HG03097 (cell line): Measurements from ENCODE around the gene CD164L2.

ENCODE experiments used
- ATAC-seq: cut with Tn5 transposase; IDR thresholded peaks from one replicate; pipeline ENCODE4 v1.9.1; 2021; ENCODE audit not compliant: unreplicated experiment, low FRiP score

The CD164L2 gene

GRCh38 chr1:27349784-27350662, 33.1 kb downstream of the CD164L2 start:
- ATAC-seq, result no peak

GRCh38 chr1:27348861-27349783, 34.0 kb downstream of the CD164L2 start:
- no peak for ATAC-seq

DNA sequence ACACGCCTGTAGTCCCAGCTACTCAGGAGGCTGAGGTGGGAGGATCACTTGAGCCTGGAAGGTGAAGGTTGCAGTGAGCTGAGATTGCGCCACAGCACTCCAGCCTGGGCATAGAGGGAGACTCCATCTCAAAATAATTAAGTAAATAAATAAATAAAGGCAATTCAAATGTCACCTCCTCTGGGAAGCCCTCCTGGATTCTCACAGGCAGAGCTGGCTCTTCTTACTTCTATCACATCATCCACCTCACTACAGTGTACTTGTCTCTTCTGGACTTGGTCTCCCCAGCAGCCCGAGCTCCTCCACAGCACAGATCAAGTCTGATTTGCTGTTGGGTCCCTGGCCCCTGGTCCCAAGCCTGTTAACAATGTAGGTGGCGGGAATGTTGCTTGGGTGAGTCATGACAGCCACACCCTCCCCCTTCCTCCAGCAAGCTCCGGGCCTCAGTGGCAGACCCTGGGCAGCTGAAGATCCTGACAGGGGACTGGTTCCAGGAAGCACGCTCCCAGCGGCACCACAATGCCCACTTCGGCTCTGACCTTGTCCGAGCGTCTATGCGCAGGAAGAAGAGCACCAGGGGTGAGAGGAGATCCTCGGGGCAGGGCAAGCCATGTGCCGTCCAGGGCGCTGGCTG, 36.0 kb downstream of the CD164L2 start:
- no peak for ATAC-seq

DNA sequence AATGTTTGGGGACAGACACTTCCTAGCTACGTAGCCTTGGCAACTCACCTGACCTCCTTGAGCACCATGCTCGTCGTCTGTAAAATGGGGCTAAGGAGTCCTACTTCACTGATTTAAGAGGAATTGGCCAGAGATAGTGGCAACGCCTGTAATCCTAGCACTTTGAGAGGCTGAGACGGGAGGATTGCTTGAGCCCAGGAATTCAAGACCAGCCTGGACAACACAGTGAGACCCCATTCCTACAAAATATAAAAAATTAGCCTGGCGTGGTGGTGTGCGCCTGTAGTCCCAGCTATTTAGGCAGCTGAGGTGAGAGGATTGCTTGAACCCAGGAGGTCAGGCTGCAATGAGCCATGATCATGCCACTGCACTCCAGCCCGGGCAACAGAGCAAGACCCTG, 36.8 kb downstream of the CD164L2 start:
- no peak for ATAC-seq

- ATAC-seq, result no peak
Observed at GRCh38 chr1:27345272-27345671, 37.9 kb downstream of the CD164L2 start.

DNA sequence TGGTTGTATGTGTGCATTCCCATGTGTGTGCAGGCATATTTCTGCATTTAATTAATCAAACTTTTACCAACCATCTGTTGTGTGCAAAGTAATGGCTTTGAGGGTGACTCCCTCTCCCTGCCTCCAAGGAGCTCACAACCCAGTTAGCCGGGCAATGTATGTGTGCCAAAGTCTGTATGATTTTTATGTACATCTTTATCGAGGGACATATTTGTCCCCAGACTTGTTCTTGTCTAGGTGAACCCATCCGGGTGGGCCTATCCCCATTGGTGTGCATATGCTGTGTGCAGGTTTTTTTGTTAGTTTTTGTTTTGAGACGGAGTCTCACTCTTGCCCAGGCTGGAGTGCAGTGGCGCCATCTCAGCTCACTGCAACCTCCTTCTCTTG, 39.5 kb downstream of the CD164L2 start:
- ATAC-seq, result no peak

- ATAC-seq, result no peak
Observed at GRCh38 chr1:27342778-27343638, 40.1 kb downstream of the CD164L2 start.

DNA sequence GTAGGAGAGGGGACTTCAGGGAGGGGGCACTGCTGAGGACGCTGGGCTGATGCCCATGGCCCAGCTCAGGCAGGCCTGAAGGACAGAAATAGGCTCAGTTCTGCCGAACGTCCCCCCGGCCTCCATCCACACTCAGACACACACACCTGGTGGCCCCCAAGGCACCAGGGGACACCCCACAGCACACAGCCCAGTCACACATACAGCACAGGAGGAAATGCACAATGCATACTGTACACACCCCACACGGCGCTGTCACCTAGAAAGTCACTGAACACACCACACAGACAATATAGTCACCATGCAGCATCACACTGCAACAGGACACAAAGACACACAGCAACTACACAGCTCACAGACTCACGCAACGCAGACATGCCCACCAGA, 40.7 kb downstream of the CD164L2 start:
- ATAC-seq, result no peak

GRCh38 chr1:27341525-27342252, 41.4 kb downstream of the CD164L2 start, which contains the start of gene SYTL1:
SYTL1 (plus strand) TSS chr1:27342022; CDS start chr1:27345335, 3,313 bp downstream.
- ATAC-seq, result no peak

DNA sequence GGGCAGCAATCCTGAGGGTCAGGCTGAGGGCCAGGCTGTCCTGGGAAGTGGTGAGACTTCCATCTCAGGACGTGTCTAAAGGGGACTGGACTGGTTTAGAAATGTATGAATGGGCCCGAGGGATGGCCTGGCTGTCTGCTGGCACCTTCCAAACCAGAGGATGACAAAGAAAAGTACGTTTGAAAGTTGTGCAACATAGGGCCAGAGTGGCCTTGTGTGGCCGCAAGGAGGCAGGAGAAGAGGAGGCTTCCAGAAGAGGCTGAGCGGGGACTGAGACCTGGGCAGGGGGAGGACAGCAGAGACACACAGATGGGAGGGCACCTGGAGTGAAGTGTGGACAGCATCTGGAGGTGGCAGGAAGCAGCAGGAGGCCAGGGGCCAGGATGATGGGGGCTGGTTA, 43.9 kb downstream of the CD164L2 start:
- no peak for ATAC-seq

- no peak for ATAC-seq
Observed at GRCh38 chr1:27338751-27339150, 44.4 kb downstream of the CD164L2 start.

GRCh38 chr1:27336756-27337155, 46.4 kb downstream of the CD164L2 start:
- no peak for ATAC-seq

- ATAC-seq, result no peak
Observed at GRCh38 chr1:27335506-27336422, 47.4 kb downstream of the CD164L2 start.

DNA sequence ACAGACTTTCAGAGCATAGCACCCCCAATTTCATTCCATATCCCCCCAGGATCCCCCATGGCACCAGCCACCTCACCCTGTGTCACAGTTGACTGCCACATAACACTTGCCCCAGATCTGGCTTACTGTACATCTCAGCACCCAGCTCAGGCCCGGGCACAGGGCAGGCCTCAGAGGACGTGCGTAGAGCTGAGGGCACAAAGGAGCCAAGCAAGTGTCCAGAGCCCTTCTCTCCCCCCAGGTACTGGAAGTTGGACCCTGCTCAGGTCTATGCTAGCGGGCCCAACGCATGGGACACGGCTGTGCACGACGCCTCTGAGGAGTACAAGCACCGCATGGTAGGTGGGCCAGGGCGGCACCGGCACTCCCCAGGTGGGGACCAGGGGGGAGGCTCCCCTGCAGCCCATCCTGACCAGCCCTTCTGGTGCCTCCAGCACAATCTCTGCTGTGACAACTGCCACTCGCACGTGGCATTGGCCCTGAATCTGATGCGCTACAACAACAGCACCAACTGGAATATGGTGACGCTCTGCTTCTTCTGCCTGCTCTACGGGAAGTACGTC, 49.3 kb downstream of the CD164L2 start:
- ATAC-seq, result no peak

GRCh38 chr1:27332536-27333281, 50.4 kb downstream of the CD164L2 start:
- no peak for ATAC-seq

GRCh38 chr1:27331922-27332321, 51.2 kb downstream of the CD164L2 start:
- no peak for ATAC-seq

DNA sequence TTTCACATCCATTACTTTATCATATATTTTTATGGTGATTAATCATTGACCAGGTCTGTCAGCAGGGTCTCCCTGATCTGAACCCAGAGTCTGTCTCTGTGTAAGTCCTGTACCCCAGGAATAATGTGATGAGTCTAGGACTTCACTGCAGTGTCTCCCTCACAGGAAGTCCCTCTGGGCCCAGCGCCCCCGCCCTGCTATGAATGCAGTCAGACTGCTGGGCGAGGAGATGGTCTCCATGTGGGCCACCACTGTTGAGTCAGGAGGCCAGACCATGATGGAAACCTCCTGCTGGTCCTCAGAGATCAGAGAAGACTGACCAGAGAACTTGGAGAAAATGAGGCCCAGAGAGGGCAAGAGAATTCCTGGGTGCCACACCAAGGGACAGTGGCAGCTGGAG, 51.7 kb downstream of the CD164L2 start:
- ATAC-seq, result no peak
